Measurements from ENCODE around the gene CFAP57.
A peak's percentile ranks its signal among the peaks of the same experiment; 100 is the strongest.

The CFAP57 gene

DNA sequence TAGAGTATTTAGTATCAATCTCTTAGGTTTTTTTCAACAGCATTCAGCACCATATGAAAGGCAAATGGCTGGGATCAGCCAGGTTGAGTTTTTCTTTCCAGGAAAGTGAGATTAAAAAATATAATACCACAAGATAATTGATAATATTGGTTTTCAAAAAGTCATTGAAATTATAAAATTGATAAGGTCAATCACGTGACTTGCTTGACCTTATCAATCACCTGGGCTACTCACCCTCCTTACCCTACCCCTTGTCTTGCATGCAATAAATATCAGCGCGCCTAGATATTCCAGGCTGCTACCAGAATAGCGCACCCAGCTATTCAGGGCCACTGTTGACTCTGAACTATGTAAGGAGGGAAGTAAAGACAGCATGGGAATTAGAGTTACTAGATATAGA is 31.5 kb upstream of the CFAP57 start:
- DNase-seq: no peak
- H3K27ac ChIP-seq (ENCODE audit: insufficient read depth, low read length, poor library complexity, severe bottlenecking): no peak overlapping the region
- no peaks in the 10 kb centered on the region for H3K4me1 ChIP-seq (ENCODE audit: control insufficient read depth, insufficient read depth, low read length, poor library complexity, severe bottlenecking)
- no peaks in the 10 kb centered on the region for H3K36me3 ChIP-seq (ENCODE audit: control insufficient read depth, insufficient read depth, low read length)
- H3K27me3 ChIP-seq (replicated peaks; ENCODE audit: control insufficient read depth, insufficient read depth, low read length, poor library complexity, severe bottlenecking): peaks cover 10% of the 10 kb centered on the region
- no peaks in the 10 kb centered on the region for H3K9me3 ChIP-seq (ENCODE audit: control insufficient read depth, low read length)
- no peak overlapping the region for H3K4me3 ChIP-seq (ENCODE audit: insufficient read depth, low read depth, low read length, poor library complexity, severe bottlenecking)

DNA sequence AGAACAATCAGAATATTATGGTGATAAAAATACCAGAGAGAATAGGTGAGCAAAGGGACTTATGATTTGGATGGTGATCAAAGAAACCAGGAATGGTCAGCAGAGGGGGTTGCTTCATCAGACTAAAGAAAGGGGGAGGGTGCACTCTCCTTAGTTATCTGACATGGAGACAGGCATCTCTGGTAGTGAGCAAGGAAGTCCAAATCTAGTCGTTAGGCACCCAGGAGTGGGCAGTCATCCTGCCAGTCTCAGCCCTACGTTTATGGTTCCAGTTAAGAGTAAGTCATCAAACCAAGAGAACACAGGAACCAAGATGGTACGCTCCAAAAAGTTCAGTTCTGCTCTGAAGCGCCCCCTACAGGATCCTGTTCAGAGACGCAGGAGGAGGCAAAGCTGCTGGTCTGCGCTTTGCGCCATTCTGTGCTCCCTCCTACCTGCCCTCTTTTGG is 28.7 kb upstream of the CFAP57 start:
- Histone ChIP-seq H3K27ac (ENCODE audit: insufficient read depth, low read length, poor library complexity, severe bottlenecking) (no peak overlapping the region), H3K9me3 (ENCODE audit: control insufficient read depth, low read length) (no peaks in the 10 kb centered on the region), H3K4me1 (ENCODE audit: control insufficient read depth, insufficient read depth, low read length, poor library complexity, severe bottlenecking) (peaks cover 5% of the 10 kb centered on the region), H3K4me3 (ENCODE audit: insufficient read depth, low read depth, low read length, poor library complexity, severe bottlenecking) (no peak overlapping the region), H3K36me3 (ENCODE audit: control insufficient read depth, insufficient read depth, low read length) (no peaks in the 10 kb centered on the region), H3K27me3 (replicated peaks; ENCODE audit: control insufficient read depth, insufficient read depth, low read length, poor library complexity, severe bottlenecking) (peaks cover 18% of the 10 kb centered on the region)
- no peak for DNase-seq

DNA sequence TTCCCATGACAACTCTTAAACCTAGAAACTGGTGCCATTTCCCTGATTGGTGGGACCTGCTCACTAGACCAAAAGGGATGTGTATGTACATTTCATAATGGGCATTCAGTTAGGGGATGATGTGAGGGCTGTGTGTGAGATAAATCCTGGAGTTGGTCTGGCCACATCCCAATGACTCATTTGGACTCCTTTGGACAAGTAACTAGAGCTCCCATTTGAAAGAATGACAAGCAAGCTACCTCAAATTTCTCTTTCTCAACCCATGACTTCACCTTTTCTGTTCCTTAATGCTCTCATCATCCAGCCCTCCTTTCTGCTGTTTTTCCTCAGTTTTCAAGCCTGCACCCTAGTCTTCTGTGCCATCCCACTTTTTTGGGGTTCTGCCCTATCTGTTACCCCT is 27.9 kb upstream of the CFAP57 start:
- H3K4me3 ChIP-seq (ENCODE audit: insufficient read depth, low read depth, low read length, poor library complexity, severe bottlenecking): no peak overlapping the region
- no peaks in the 10 kb centered on the region for H3K36me3 ChIP-seq (ENCODE audit: control insufficient read depth, insufficient read depth, low read length)
- H3K27ac ChIP-seq (ENCODE audit: insufficient read depth, low read length, poor library complexity, severe bottlenecking): no peak overlapping the region
- peaks cover 5% of the 10 kb centered on the region for H3K4me1 ChIP-seq (ENCODE audit: control insufficient read depth, insufficient read depth, low read length, poor library complexity, severe bottlenecking)
- no peak for DNase-seq
- H3K27me3 ChIP-seq (replicated peaks; ENCODE audit: control insufficient read depth, insufficient read depth, low read length, poor library complexity, severe bottlenecking): peaks cover 18% of the 10 kb centered on the region
- no peaks in the 10 kb centered on the region for H3K9me3 ChIP-seq (ENCODE audit: control insufficient read depth, low read length)

DNA sequence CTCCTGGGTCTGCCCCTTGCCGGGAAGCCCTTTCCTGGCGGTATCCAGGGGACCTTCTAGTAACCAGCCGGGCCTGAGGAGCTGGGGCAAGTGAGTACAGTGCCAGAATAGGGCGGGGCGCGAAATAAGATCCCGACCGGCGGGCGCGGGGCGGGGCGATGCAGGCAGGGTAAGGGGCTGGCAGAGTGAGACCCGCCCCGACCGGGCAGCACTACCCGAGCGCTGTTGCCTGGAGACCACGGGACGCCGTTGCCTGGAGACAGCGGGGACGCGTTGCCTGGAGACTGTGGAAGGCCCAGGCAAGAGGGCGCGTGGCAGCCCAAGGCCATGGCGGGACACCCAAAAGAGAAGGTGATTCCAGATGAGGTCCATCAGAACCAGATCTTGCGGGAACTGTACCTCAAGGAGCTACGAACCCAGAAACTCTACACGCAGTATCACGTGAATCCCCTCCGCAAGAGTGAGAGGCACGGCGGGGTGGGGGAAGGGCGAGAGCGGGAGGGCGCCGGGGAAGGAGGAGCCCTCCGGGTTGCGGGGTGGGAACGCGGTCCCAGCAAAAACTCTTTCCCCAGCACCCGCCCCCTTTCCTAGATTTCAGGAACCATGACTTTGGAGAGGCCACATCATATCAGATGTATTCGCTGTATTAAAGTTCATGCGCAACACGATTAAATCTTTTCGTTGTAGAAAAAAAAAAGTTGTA is 24.4 kb upstream of the CFAP57 start:
- Histone ChIP-seq H3K27ac (ENCODE audit: insufficient read depth, low read length, poor library complexity, severe bottlenecking) (no peak overlapping the region), H3K27me3 (replicated peaks; ENCODE audit: control insufficient read depth, insufficient read depth, low read length, poor library complexity, severe bottlenecking) (peaks cover 18% of the 10 kb centered on the region), H3K4me1 (ENCODE audit: control insufficient read depth, insufficient read depth, low read length, poor library complexity, severe bottlenecking) (peaks cover 5% of the 10 kb centered on the region), H3K9me3 (ENCODE audit: control insufficient read depth, low read length) (no peaks in the 10 kb centered on the region), H3K36me3 (ENCODE audit: control insufficient read depth, insufficient read depth, low read length) (no peaks in the 10 kb centered on the region), H3K4me3 (ENCODE audit: insufficient read depth, low read depth, low read length, poor library complexity, severe bottlenecking) (peak overlapping the region; percentile 19)
- no peak for DNase-seq

DNA sequence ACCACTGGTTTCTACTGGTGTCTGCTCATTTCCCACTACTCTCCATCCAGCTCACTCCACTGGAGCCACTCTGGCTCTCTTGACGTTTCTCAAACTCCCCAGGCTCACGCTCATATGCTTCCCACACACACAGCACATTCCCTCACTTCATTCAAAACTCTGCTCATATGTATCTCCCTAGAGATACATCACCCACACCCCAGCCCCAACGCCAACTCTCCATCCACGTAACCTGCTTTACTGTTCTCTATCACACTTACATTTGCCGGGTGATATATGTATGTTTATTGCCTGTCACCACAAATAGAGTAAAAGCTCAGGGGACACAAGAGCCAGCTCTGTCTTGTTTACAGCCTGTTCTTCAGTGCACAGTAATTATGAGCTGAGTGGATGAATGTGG is 22.2 kb upstream of the CFAP57 start:
- Histone ChIP-seq H3K36me3 (ENCODE audit: control insufficient read depth, insufficient read depth, low read length) (no peaks in the 10 kb centered on the region), H3K4me3 (ENCODE audit: insufficient read depth, low read depth, low read length, poor library complexity, severe bottlenecking) (no peak overlapping the region), H3K27ac (ENCODE audit: insufficient read depth, low read length, poor library complexity, severe bottlenecking) (no peak overlapping the region), H3K4me1 (ENCODE audit: control insufficient read depth, insufficient read depth, low read length, poor library complexity, severe bottlenecking) (peaks cover 5% of the 10 kb centered on the region), H3K27me3 (replicated peaks; ENCODE audit: control insufficient read depth, insufficient read depth, low read length, poor library complexity, severe bottlenecking) (peaks cover 10% of the 10 kb centered on the region), H3K9me3 (ENCODE audit: control insufficient read depth, low read length) (no peaks in the 10 kb centered on the region)
- no peak for DNase-seq

DNA sequence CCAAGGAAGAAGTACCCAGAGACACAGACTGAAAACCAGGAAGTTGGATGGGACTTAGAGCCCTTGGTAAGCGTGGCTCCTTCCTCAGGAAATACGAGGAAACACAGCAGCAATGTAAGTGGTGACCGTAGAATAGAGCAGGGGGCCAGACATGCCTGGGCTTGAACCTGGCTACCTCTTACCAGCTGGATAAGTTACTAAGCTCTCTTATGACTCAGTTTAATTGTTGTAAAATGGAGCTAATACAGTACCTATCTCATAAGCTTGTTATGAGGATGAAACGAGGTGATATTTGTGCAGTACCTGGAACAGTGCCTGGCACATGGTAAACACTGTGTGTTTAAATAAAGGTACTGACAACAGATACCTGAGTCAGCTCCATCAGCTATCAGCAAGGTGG is 19.3 kb upstream of the CFAP57 start:
- H3K27ac ChIP-seq (ENCODE audit: insufficient read depth, low read length, poor library complexity, severe bottlenecking): no peak overlapping the region
- H3K4me3 ChIP-seq (ENCODE audit: insufficient read depth, low read depth, low read length, poor library complexity, severe bottlenecking): no peak overlapping the region
- no peaks in the 10 kb centered on the region for H3K36me3 ChIP-seq (ENCODE audit: control insufficient read depth, insufficient read depth, low read length)
- DNase-seq: no peak
- H3K27me3 ChIP-seq (replicated peaks; ENCODE audit: control insufficient read depth, insufficient read depth, low read length, poor library complexity, severe bottlenecking): peaks cover 2% of the 10 kb centered on the region
- no peaks in the 10 kb centered on the region for H3K9me3 ChIP-seq (ENCODE audit: control insufficient read depth, low read length)
- H3K4me1 ChIP-seq (ENCODE audit: control insufficient read depth, insufficient read depth, low read length, poor library complexity, severe bottlenecking): peaks cover 1% of the 10 kb centered on the region

DNA sequence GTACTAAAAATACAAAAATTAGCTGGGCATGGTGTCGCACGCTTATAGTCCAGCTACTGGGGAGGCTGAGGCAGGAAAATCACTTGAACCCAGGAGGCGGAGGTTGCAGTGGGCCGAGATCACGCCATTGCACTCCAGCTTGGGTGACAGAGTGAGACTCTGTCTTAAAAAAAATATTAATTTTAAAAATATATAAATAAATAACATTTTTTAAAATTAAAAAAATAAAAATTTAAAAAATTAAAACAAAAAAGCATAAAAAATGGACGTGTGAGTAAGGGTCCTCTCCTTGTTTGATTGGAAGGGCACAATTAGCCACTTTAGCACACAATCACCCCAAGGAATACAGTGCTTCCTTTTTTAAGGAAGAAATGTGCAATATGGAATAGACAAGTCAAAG is 18.7 kb upstream of the CFAP57 start:
- H3K4me3 ChIP-seq (ENCODE audit: insufficient read depth, low read depth, low read length, poor library complexity, severe bottlenecking): no peak overlapping the region
- no peak for DNase-seq
- no peaks in the 10 kb centered on the region for H3K9me3 ChIP-seq (ENCODE audit: control insufficient read depth, low read length)
- H3K27me3 ChIP-seq (replicated peaks; ENCODE audit: control insufficient read depth, insufficient read depth, low read length, poor library complexity, severe bottlenecking): no peaks in the 10 kb centered on the region
- H3K4me1 ChIP-seq (ENCODE audit: control insufficient read depth, insufficient read depth, low read length, poor library complexity, severe bottlenecking): no peaks in the 10 kb centered on the region
- no peaks in the 10 kb centered on the region for H3K36me3 ChIP-seq (ENCODE audit: control insufficient read depth, insufficient read depth, low read length)
- H3K27ac ChIP-seq (ENCODE audit: insufficient read depth, low read length, poor library complexity, severe bottlenecking): no peak overlapping the region

DNA sequence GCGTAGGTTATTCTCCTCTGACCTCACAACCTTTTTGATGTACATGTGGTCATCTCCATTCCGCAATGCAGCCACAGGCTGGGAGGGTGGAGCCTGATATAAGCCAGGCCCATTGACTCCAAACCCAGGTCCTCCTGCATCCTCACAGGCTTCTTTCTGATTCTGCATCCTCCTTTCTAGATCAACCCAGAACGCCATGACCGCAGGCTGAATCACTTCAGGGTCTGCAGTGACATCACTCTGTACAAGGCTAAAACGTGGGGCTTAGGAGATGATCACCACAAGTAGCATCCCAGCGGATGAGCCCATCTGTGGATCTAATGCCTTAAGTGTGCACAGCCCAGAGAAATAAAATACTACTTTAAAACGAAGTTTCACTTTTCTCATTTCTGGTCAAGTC is 16.1 kb upstream of the CFAP57 start:
- Histone ChIP-seq H3K27me3 (replicated peaks; ENCODE audit: control insufficient read depth, insufficient read depth, low read length, poor library complexity, severe bottlenecking) (no peaks in the 10 kb centered on the region), H3K4me1 (ENCODE audit: control insufficient read depth, insufficient read depth, low read length, poor library complexity, severe bottlenecking) (no peaks in the 10 kb centered on the region), H3K36me3 (ENCODE audit: control insufficient read depth, insufficient read depth, low read length) (no peaks in the 10 kb centered on the region), H3K9me3 (ENCODE audit: control insufficient read depth, low read length) (no peaks in the 10 kb centered on the region), H3K4me3 (ENCODE audit: insufficient read depth, low read depth, low read length, poor library complexity, severe bottlenecking) (no peak overlapping the region), H3K27ac (ENCODE audit: insufficient read depth, low read length, poor library complexity, severe bottlenecking) (no peak overlapping the region)
- DNase-seq: no peak

DNA sequence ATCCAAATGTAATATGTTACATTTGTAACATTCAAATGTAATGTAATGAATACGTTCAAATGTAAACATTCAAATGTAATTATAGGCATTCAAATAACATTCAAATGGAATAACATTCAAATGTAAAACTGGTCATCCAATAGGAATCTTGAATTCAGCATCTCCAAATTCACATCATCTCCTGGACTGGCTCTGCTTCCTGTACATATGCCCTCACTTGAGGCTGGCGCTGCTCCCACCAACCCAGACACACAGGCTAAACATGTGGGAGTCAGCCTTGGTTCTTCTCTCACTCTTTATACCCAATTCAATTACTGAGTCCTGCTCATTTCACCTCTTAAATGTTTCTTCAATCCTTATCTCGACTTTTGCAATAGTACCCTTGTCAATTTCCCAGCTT is 7.0 kb upstream of the CFAP57 start:
- Histone ChIP-seq H3K9me3 (ENCODE audit: control insufficient read depth, low read length) (no peaks in the 10 kb centered on the region), H3K27me3 (replicated peaks; ENCODE audit: control insufficient read depth, insufficient read depth, low read length, poor library complexity, severe bottlenecking) (no peaks in the 10 kb centered on the region), H3K4me3 (ENCODE audit: insufficient read depth, low read depth, low read length, poor library complexity, severe bottlenecking) (no peak overlapping the region), H3K36me3 (ENCODE audit: control insufficient read depth, insufficient read depth, low read length) (peaks cover 58% of the 10 kb centered on the region), H3K27ac (ENCODE audit: insufficient read depth, low read length, poor library complexity, severe bottlenecking) (no peak overlapping the region), H3K4me1 (ENCODE audit: control insufficient read depth, insufficient read depth, low read length, poor library complexity, severe bottlenecking) (no peaks in the 10 kb centered on the region)
- no peak for DNase-seq

DNA sequence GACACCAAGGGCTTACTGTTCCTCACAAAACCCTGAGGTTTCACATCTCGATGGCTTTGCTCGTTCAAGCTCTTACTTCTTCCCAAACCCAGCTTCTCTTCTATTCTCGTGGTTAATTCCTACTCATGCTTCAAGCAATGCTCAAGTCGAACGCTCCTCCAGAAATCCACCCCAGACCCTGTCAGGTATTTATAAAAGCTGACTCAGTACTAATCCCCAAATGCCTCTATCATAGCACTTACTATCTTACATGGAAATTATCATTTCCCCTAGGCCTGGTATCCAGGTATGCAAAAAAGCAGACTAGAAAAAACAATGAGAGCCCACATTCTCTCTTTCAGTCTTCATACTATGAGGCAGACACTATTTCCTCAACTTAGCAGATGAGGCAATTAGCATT is 6.4 kb upstream of the CFAP57 start:
- Histone ChIP-seq H3K9me3 (ENCODE audit: control insufficient read depth, low read length) (no peaks in the 10 kb centered on the region), H3K27ac (ENCODE audit: insufficient read depth, low read length, poor library complexity, severe bottlenecking) (no peak overlapping the region), H3K4me3 (ENCODE audit: insufficient read depth, low read depth, low read length, poor library complexity, severe bottlenecking) (no peak overlapping the region), H3K36me3 (ENCODE audit: control insufficient read depth, insufficient read depth, low read length) (peaks cover 58% of the 10 kb centered on the region), H3K4me1 (ENCODE audit: control insufficient read depth, insufficient read depth, low read length, poor library complexity, severe bottlenecking) (no peaks in the 10 kb centered on the region), H3K27me3 (replicated peaks; ENCODE audit: control insufficient read depth, insufficient read depth, low read length, poor library complexity, severe bottlenecking) (no peaks in the 10 kb centered on the region)
- no peak for DNase-seq

All from effector memory CD4-positive, alpha-beta T cell (primary cell).